Measurements from ENCODE around the gene EPN3.

EPN3 gene

GRCh38 chr17:50570032-50570431, 37.5 kb downstream of the EPN3 start:
- DNase-seq (ENCODE audit: low read depth), result no peak

DNA sequence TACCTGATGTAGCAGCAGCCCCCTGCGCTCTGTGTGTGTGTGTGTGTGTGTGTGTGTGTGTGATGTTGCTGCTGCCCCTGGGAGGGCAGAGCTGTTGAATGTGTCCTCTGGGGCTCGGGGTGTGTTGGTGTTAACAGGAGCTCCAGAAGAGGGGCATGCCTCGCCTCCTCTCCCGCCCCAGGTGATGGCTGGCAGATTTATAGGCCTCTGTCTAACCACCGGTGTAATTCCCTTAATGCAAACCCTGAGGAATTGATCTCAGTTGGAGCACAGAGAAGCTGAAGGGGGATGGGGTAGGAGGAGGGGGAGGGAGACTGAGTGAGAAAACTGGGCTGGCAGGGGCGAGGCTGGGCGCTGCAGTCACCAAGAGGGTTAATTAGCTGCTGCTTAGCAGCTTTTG, 38.0 kb downstream of the EPN3 start:
- no peak for DNase-seq (ENCODE audit: low read depth)

DNA sequence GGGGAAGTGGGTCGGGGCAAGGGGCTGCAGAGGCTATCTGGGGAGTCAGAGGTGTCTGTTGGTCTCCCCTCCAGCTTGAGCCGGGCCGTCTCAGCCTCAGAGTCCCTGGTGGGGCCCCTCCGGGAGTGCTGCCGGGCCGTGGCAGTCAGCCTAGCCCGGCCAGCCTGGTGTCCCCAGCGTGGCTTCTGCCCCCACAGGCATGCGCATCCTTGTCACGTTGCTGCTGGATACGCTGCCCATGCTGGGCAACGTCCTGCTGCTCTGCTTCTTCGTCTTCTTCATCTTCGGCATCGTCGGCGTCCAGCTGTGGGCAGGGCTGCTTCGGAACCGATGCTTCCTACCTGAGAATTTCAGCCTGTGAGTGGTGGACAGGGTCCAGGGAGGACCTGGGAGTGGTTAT, 39.1 kb downstream of the EPN3 start:
- no peak for DNase-seq (ENCODE audit: low read depth)

GRCh38 chr17:50572541-50572940, 40.0 kb downstream of the EPN3 start:
- DNase-seq (ENCODE audit: low read depth), result no peak

- DNase-seq (ENCODE audit: low read depth), result no peak
These were observed 41.5 kb downstream of the EPN3 start for GRCh38 chr17:50573866-50574611.

GRCh38 chr17:50575581-50576210, 43.2 kb downstream of the EPN3 start:
- DNase-seq (ENCODE audit: low read depth), result no peak

GRCh38 chr17:50576864-50577263, 44.3 kb downstream of the EPN3 start:
- DNase-seq (ENCODE audit: low read depth), result no peak

- DNase-seq (ENCODE audit: low read depth), result no peak
These were observed 45.0 kb downstream of the EPN3 start for GRCh38 chr17:50577451-50577954.

DNA sequence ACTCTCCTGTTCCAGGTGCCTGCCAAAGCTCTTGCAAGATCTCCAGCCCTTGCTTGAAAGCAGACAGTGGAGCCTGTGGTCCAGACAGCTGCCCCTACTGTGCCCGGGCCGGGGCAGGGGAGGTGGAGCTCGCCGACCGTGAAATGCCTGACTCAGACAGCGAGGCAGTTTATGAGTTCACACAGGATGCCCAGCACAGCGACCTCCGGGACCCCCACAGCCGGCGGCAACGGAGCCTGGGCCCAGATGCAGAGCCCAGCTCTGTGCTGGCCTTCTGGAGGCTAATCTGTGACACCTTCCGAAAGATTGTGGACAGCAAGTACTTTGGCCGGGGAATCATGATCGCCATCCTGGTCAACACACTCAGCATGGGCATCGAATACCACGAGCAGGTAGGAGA, 45.6 kb downstream of the EPN3 start:
- no peak for DNase-seq (ENCODE audit: low read depth)

- DNase-seq (ENCODE audit: low read depth), result no peak
These were observed 46.9 kb downstream of the EPN3 start for GRCh38 chr17:50579399-50579798.

DNA sequence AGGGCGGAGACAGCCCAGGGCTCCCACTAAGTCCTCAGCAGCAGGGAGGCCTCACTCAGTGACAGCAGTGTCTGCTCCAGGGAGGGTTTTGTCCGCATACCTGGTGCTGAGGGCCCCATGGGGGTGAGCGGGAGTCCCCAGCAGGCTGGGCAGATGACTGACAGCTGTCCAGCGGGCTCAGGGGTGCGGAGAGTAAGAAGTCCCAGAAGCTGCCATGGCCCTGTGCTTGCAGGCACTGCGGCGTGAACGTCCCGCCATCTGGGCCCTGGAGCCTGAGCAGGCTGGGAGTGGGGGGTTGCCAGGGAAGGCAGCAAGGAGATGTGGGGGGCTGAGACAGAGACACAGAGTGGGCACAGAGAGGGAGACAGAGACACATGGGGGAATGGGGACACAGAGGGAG, 48.1 kb downstream of the EPN3 start:
- DNase-seq (ENCODE audit: low read depth), result no peak

DNA sequence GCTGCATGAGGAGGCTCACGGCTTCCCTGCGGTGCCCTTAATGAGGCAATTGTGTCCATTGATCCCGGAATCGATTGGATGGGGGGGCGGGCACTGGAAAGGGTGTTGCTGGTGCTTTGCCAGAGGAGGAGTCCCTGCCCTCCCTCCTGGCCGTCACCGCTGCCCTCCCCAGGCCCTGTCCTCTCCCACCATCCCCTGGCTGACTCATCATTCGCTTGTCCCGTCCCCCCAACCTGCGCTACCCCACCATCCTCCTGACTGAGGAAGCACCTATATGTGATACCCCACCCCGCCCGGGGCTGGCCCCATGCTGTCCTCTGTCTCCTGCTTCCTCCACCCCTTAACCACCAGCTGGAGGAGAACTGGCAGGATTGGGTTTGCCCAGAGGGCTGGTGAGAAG, 48.8 kb downstream of the EPN3 start:
- no peak for DNase-seq (ENCODE audit: low read depth)

DNA sequence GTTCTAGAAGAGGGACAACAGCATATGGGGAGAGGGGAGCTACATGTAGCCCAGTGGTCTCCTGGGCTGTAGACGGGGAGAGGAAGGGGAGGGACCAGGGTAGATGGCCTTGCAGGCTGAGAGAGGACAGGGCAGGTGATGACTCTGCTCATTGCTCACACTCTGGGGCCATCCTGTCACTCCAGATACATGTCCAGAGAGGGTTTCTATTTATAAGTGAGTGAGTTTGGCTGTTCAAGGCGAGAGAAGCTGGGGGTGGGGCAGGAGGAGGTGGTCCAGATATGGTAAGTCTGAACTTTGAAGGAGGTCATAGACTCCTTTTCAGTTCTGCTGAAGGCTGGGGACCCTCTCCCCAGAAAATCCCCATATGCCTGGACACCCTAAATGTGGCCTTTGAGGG, 50.2 kb downstream of the EPN3 start:
- no peak for DNase-seq (ENCODE audit: low read depth)

DNA sequence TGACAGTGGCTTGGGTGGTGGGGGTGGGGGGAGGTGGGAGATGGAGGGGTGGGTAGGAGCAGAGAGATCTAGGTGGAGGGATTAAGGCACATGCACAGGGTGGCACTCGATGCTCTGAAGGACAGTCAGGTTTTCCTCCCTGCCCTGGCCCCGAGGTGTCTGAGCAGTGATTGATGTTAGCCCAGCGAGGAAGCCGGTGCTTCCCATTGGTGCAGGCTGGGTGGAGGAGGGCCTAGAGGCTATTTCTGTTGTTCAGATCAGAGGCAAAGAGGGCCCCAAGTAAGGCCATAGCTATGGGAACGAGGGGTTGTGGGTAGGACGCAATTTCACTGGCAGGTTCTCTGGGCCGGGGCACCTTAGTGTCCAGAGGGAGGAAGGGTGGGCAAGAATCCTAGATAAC, 51.1 kb downstream of the EPN3 start:
- no peak for DNase-seq (ENCODE audit: low read depth)

DNA sequence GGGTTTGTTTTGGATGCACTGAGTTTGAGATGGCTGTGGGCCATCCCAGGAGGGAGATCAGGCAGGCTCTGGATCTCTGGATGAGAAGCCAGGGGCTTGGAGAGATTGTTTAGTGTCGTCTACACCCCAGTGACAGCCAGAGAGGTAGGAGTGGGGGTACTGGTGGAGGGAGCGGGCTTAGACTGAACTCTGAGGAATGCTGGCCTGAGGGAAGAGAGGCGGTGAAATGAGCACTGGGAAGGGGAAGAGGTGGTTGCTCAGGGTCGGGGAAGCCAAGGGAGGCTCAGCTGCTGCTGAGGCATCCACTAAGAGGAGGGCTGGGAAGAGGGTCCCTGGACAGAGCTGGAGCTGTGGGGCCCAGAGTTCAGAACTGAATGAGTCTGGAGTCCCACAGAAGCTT, 51.6 kb downstream of the EPN3 start:
- no peak for DNase-seq (ENCODE audit: low read depth)

DNA sequence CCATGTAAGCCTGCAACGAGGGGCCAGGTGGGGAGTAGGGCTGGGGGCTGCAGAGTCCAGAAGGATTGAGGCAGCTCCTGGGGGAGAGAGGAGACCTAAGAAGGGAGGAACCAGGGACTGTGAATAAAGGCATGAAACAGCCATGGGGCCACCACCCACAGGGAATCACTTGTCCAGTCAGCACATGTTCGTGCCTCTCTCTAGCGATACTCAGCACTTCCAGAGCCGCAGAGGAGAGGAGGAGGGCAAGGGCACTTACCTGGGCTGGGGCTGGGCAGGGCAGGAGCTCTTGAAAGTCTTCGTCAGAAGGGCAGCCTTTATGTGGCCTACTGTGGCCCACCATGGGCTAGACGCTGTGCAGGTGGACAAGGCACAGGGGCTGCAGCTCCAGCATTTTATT, 52.2 kb downstream of the EPN3 start:
- DNase-seq (ENCODE audit: low read depth), result no peak

DNA sequence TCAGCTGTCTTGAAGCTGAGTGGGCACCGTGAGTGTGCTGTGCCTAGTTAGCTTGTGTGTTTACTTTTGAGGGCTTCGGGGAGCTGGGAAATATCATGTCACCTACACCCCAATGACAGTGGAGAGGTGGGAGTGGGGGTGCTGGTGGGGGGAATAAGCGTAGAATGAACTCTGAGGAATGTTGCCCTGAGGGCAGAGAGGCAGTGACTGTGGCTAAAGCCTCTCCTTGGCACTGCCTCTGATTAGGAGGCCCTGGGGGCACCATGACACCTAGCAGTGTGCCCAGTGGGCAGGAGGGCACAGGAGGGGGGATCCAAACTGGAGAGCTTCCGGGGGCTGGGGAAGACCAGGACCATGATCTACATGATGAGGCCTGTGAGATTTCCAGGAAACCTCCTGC, 52.8 kb downstream of the EPN3 start:
- no peak for DNase-seq (ENCODE audit: low read depth)

- DNase-seq (ENCODE audit: low read depth), result no peak
These were observed 53.4 kb downstream of the EPN3 start for GRCh38 chr17:50585891-50586290.

DNA sequence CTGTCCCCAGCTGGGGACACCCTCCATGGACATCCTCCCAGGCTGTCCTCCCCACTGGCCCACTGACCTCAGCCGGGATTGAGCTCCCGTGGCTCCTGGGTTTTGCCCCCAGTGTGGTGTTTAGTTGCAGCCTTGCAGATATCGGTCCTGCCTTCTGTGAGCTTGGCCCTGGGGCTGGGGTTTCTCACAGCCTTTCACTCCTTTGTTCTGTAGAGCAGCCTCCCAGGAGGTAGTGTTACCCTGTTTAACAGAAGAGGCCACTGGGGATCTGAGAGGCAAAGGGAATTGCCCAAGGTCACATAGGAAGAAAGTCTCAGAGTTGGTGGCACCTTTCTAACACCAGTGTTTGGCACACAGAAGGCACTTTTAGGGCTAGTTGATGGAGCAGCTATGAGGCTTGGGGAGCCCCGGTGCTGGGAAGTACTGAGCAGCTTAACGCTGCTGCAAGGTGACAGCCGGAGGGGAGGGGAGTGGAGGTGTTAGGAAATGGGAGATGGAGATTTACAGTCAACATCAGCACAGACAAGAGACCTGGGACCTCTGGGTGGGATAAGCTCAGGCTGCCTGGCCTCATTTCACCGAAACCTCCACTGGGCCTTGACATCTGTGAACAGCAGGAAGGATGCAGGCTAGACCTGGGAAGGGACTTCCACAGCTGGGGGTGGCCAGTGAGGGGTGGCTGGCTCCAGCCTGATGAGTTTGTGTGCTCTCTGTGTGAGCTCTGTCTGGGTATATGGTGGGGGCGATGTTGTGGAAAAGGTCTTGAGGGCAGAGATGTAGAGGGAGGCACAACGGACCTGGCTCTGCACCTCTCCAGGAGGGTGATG, 54.1 kb downstream of the EPN3 start:
- no peak for DNase-seq (ENCODE audit: low read depth)

GRCh38 chr17:50587571-50587970, 55.0 kb downstream of the EPN3 start:
- DNase-seq (ENCODE audit: low read depth), result no peak

DNA sequence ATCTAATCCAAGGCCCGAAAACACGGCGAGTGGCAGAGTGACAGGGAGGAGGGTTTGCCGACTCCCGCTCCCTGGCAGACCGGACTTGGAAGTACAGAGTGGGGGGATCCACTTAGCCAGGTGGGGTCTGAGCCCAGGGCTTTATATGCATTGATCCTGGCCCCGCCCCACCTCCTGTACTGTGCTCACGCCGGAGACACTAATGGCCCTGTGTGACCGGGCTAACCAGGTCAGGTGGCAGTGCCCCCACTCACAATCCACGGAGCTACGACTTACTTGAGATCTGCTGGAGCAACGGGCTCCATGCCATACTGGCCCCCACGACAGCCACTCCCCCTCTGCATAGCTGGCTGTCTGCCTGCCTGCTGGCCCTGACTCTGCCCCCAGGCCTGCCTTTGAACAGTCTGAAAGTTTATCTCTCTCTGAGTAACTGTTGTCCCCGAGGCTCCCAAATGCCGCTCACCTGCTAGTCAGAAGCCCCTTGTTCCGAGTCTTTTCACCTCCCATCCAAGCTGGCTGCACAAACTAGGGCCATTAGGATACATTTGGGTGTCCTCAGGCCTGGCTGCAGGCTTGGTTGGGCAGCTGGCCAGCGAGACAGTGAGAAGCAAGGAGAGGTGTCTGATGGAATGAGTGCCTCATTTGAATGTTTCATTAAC, 56.0 kb downstream of the EPN3 start:
- no peak for DNase-seq (ENCODE audit: low read depth)

- DNase-seq (ENCODE audit: low read depth), result no peak
These were observed 56.7 kb downstream of the EPN3 start for GRCh38 chr17:50589095-50589705.

All from stimulated activated CD8-positive, alpha-beta memory T cell treated with anti-CD3 and anti-CD28 coated beads, Interleukin-15, amount 100 ng/mL, for 1 hour (primary cell).